Cardiac fibroblast (primary cell): Measurements from ENCODE around the gene UBQLN4.

Experiments
- DNase-seq, 2 donors: peaks; one replicate each; pipeline versions ENCODE4 v3.0.0 to v3.0.0-alpha.2; 2010; ENCODE audit warnings: low read depth in 2 of 2
- H3K4me3 ChIP-seq, 2 donors: replicated peaks in 1 of 2; 1 replicate in 1 of 2; 2 replicates in 1 of 2; pipeline ENCODE4 v1.5.1; 2011; ENCODE audit warnings: low read depth in 2 of 2, low read length in 2 of 2, mild to moderate bottlenecking in 2 of 2, moderate library complexity in 1 of 2
- CTCF ChIP-seq: IDR thresholded peaks from one replicate; pipeline ENCODE4 v1.5.1; 2011; ENCODE audit warnings: low read depth, mild to moderate bottlenecking, low read length, inconsistent platforms

Gene UBQLN4

GRCh38 chr1:156063997-156064285, 10.3 kb upstream of the UBQLN4 start:
- TF ChIP-seq CTCF: no peak
- H3K4me3 ChIP-seq: no peak overlapping the region
- DNase-seq: peak in 1 of 2 donors; percentile 47

- no peak for TF ChIP-seq CTCF
- no peak for DNase-seq
- H3K4me3 ChIP-seq: no peak overlapping the region
These were observed 8.6 kb upstream of the UBQLN4 start for GRCh38 chr1:156062189-156062588.

- H3K4me3 ChIP-seq: no peak within 1 kb of the TSS
- TF ChIP-seq CTCF: no peak
- no peak for DNase-seq
These were observed 7.5 kb upstream of the UBQLN4 start, which contains the start of gene RAB25 for GRCh38 chr1:156060937-156061636. Gene RAB25 (plus strand): TSS chr1:156061160. CDS start chr1:156061401, 241 bp downstream.

GRCh38 chr1:156056326-156056849, 2.8 kb upstream of the UBQLN4 start:
- no peak for DNase-seq
- H3K4me3 ChIP-seq: no peak overlapping the region
- TF ChIP-seq CTCF: no peak

GRCh38 chr1:156055281-156056048, 1.9 kb upstream of the UBQLN4 start:
- no peak for DNase-seq
- H3K4me3 ChIP-seq: peak overlapping the region; percentile 96 to 97
- no peak for TF ChIP-seq CTCF

GRCh38 chr1:156054500-156055280, 1.1 kb upstream of the UBQLN4 start, which contains the start of gene LAMTOR2:
Gene LAMTOR2 (plus strand): TSS chr1:156054782. CDS start chr1:156054890, 108 bp downstream.
- no peak for TF ChIP-seq CTCF
- peak; percentile 97 for DNase-seq
- H3K4me3 ChIP-seq: peak within 1 kb of the TSS; percentile 96 to 97
